Measurements from ENCODE around the gene PTPRM.

- TF ChIP-seq ZNF776 (tag by site-specific recombination; IDR thresholded peaks at IDR 0.05; ENCODE audit: borderline replicate concordance) = no peak
- no peak for TF ChIP-seq CTCF (tag by site-specific recombination; IDR thresholded peaks at IDR 0.05)
- TF ChIP-seq REPIN1 (tag by site-specific recombination; IDR thresholded peaks at IDR 0.05; ENCODE audit: low read depth) = no peak
These were observed 485.2 kb downstream of the PTPRM start for GRCh38 chr18:8052237-8052701.

Measured in HEK293 (cell line).